Measurements from ENCODE around the gene CSNK2B.

Gene CSNK2B

GRCh38 chr6:31639043-31639442 is 26.8 kb upstream of the CSNK2B start:
- no peak for DNase-seq

- no peak for DNase-seq
Measured at GRCh38 chr6:31639449-31639861, 26.4 kb upstream of the CSNK2B start.

GRCh38 chr6:31640612-31641011 is 25.3 kb upstream of the CSNK2B start:
- DNase-seq: no peak

GRCh38 chr6:31641370-31641769 is 24.5 kb upstream of the CSNK2B start:
- DNase-seq: no peak

GRCh38 chr6:31642798-31643570 is 22.9 kb upstream of the CSNK2B start:
- no peak for DNase-seq

- no peak for DNase-seq
Measured at GRCh38 chr6:31643818-31644454, 21.9 kb upstream of the CSNK2B start.

GRCh38 chr6:31645325-31645724 is 20.6 kb upstream of the CSNK2B start:
- DNase-seq: no peak

- DNase-seq: no peak
Measured at GRCh38 chr6:31651602-31652191, 14.2 kb upstream of the CSNK2B start.

- peak in 1 of 2 experiments; percentile 90 for DNase-seq
Measured at GRCh38 chr6:31652925-31653724, 12.8 kb upstream of the CSNK2B start.

- DNase-seq: no peak
Measured at GRCh38 chr6:31654574-31655348, 11.1 kb upstream of the CSNK2B start.

- no peak for DNase-seq
Measured at GRCh38 chr6:31655349-31656237, 10.3 kb upstream of the CSNK2B start, which contains the start of gene APOM. APOM (plus strand) TSS chr6:31655894; CDS start chr6:31655967, 73 bp downstream.

- DNase-seq: no peak
Measured at GRCh38 chr6:31657406-31658157, 8.3 kb upstream of the CSNK2B start.

- DNase-seq: no peak
Measured at GRCh38 chr6:31658158-31658688, 7.7 kb upstream of the CSNK2B start.

GRCh38 chr6:31658983-31659648 is 6.8 kb upstream of the CSNK2B start:
- DNase-seq: no peak

- no peak for DNase-seq
Measured at GRCh38 chr6:31659649-31660380, 6.1 kb upstream of the CSNK2B start.

GRCh38 chr6:31660381-31661261 is 5.3 kb upstream of the CSNK2B start, which contains the start of gene C6orf47:
C6orf47 (minus strand) TSS chr6:31660778; CDS start chr6:31659947, 831 bp downstream.
- peak; percentile 43 to 76 for DNase-seq

GRCh38 chr6:31661262-31662123 is 4.4 kb upstream of the CSNK2B start:
- DNase-seq: no peak

Measured in NCI-H187 (cell line).